SK-N-MC (cell line): ENCODE measurements around the gene RCBTB1.
"Not testable (repeated sequence)": the region's sequence is repeated elsewhere in the genome, so short reads cannot be mapped to it uniquely, and the experiment has no call there.

Source experiments
- DNase-seq: peaks from one replicate; pipeline ENCODE4 v3.0.0-alpha.2; 2011; ENCODE audit warnings: low read depth, low spot score
- H3K27ac ChIP-seq: fragments of 200-600 bp; sonication (generic); 2 replicates; pipeline ENCODE4 v1.5.1; 2016; ENCODE audit warnings: mixed run types
- H3K36me3 ChIP-seq: fragments of 200-600 bp; sonication (generic); 2 replicates; pipeline ENCODE4 v1.6.1; 2017; ENCODE audit warnings: antibody characterized with exemption, low read length, mixed read lengths; ENCODE audit not compliant: insufficient read depth
- H3K4me3 ChIP-seq: fragments of 200-600 bp; sonication (generic); 2 replicates; pipeline ENCODE4 v1.5.1; 2016
- H3K9ac ChIP-seq: fragments of 200-600 bp; sonication (generic); 2 replicates; pipeline ENCODE4 v1.8.0; 2017; ENCODE audit warnings: mixed run types, mixed read lengths; ENCODE audit not compliant: insufficient read length
- H3K9me3 ChIP-seq: fragments of 200-600 bp; sonication (generic); 2 replicates; pipeline ENCODE4 v1.6.1; 2017; ENCODE audit warnings: low read depth, mild to moderate bottlenecking, antibody characterized with exemption, low read length, moderate library complexity, mixed read lengths
- EZH2 ChIP-seq: fragments of 200-600 bp; sonication (generic); IDR thresholded peaks from one replicate; pipeline ENCODE4 v1.6.1; 2017; ENCODE audit warnings: antibody characterized with exemption
- FOXP2 ChIP-seq: optimal IDR thresholded peaks from 2 replicates; pipeline ENCODE3; 2011; ENCODE audit warnings: mild to moderate bottlenecking, moderate library complexity; ENCODE audit not compliant: insufficient read depth; ENCODE audit errors: extremely low read length, control extremely low read depth
- POLR2AphosphoS5 ChIP-seq: IDR thresholded peaks from 2 replicates; pipeline ENCODE4 v1.6.1; 2012; ENCODE audit warnings: mild to moderate bottlenecking, low read depth, low read length, borderline replicate concordance

The RCBTB1 gene

DNA sequence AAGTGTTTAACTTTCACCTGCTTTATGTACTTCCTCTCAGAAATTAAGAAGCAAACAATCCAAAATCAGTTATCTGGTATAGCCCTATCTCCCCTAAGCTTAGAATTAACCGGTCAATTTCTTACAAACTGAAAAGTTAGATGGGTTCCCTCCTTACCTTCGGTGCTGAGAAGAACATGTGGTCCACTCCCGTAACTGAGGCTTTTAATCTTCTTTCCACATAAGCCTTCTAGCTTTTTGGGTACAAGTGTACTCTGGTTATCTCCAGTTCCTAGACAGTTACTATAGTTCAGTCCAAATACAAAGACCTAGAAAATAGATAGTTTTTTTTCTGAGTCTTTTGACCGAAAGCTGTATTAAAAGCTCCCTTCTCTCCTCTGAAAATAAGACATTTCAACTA, 18.9 kb downstream of the RCBTB1 start:
- Histone ChIP-seq H3K36me3 (0 out of 2 replicates have a peak, but pooled peaks cover 6% of the 10 kb centered on the region), H3K27ac (no peak overlapping the region), H3K9ac (no peak overlapping the region), H3K9me3 (no peaks in the 10 kb centered on the region), H3K4me3 (no peak overlapping the region)
- TF ChIP-seq EZH2 (no peak), FOXP2 (no peak), POLR2AphosphoS5 (no peak)
- no peak for DNase-seq

DNA sequence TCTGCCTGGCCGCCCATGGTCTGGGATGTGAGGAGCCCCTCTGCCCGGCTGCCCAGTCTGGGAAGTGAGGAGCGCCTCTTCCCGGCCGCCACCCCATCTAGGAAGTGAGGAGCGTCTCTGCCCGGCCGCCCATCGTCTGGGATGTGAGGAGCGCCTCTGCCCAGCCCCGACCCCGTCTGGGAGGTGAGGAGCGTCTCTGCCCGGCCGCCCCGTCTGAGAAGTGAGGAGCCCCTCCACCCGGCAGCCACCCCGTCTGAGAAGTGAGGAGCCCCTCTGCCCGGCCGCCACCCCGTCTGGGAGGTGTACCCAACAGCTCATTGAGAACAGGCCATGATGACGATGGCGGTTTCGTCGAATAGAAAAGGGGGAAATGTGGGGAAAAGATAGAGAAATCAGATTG, 19.9 kb downstream of the RCBTB1 start:
- not testable (repeated sequence) for H3K9ac ChIP-seq, H3K9me3 ChIP-seq, H3K4me3 ChIP-seq, H3K36me3 ChIP-seq, DNase-seq, H3K27ac ChIP-seq

GRCh38 chr13:49563516-49563915, 21.8 kb downstream of the RCBTB1 start:
- no peaks in the 10 kb centered on the region for H3K9me3 ChIP-seq
- H3K4me3 ChIP-seq: no peak overlapping the region
- no peak overlapping the region for H3K9ac ChIP-seq
- TF ChIP-seq POLR2AphosphoS5 (no peak), EZH2 (no peak), FOXP2 (no peak)
- peak; percentile 35 for DNase-seq
- H3K27ac ChIP-seq: no peak overlapping the region
- H3K36me3 ChIP-seq: peaks cover 18% of the 10 kb centered on the region

DNA sequence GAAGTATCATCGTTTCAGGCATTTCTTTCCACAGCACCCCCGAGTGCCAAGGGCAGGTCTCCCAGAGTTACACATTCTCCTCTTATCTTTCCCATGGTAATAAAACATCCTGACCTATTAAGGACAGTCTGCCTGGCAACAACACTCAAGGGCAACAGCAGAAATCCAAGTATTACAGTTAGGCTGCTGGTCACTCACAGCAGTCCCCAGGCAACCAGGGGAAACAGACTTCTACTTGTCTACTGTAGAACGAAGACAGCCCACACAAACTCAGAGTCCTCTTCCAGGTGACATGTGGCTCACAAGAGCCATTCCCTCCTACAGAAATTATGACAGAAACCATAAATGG, 24.3 kb downstream of the RCBTB1 start:
- Histone ChIP-seq H3K27ac (no peak overlapping the region), H3K9me3 (no peaks in the 10 kb centered on the region), H3K36me3 (peaks cover 17% of the 10 kb centered on the region), H3K9ac (no peak overlapping the region), H3K4me3 (no peak overlapping the region)
- no peak for DNase-seq
- TF ChIP-seq EZH2: no peak
- no peak for TF ChIP-seq FOXP2
- no peak for TF ChIP-seq POLR2AphosphoS5

GRCh38 chr13:49560270-49561061, 24.9 kb downstream of the RCBTB1 start:
- no peak for DNase-seq
- peaks cover 17% of the 10 kb centered on the region for H3K36me3 ChIP-seq
- H3K27ac ChIP-seq: no peak overlapping the region
- no peaks in the 10 kb centered on the region for H3K9me3 ChIP-seq
- H3K9ac ChIP-seq: no peak overlapping the region
- no peak overlapping the region for H3K4me3 ChIP-seq
- no peak for TF ChIP-seq POLR2AphosphoS5
- TF ChIP-seq FOXP2: no peak
- TF ChIP-seq EZH2: no peak

GRCh38 chr13:49559006-49559405, 26.4 kb downstream of the RCBTB1 start:
- Histone ChIP-seq H3K4me3 (no peak overlapping the region), H3K36me3 (peaks cover 17% of the 10 kb centered on the region), H3K9ac (no peak overlapping the region), H3K9me3 (no peaks in the 10 kb centered on the region), H3K27ac (no peak overlapping the region)
- no peak for TF ChIP-seq FOXP2
- TF ChIP-seq EZH2: no peak
- no peak for TF ChIP-seq POLR2AphosphoS5
- no peak for DNase-seq

DNA sequence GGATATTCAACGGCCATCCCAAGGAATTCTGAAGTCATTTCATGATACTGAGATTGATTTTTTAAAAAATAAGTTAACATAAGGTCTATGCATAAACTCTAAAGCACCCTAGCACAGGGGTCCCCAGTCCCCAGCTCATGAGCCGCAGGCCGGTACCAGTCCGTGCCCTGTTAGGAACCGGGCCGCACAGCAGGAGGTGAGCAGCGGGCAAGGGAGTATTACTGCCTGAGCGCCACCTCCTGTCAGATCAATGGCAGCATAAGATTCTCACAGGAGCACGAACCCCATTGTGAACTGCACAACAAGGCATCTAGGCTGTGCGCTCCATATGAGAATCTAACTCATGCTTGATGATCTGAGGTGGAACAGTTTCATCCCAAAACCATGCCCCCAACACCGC, 31.0 kb downstream of the RCBTB1 start:
- H3K9ac ChIP-seq: no peak overlapping the region
- H3K4me3 ChIP-seq: no peak overlapping the region
- peaks cover 18% of the 10 kb centered on the region for H3K36me3 ChIP-seq
- H3K9me3 ChIP-seq: no peaks in the 10 kb centered on the region
- TF ChIP-seq FOXP2 (no peak), POLR2AphosphoS5 (no peak), EZH2 (no peak)
- DNase-seq: no peak
- H3K27ac ChIP-seq: no peak overlapping the region

DNA sequence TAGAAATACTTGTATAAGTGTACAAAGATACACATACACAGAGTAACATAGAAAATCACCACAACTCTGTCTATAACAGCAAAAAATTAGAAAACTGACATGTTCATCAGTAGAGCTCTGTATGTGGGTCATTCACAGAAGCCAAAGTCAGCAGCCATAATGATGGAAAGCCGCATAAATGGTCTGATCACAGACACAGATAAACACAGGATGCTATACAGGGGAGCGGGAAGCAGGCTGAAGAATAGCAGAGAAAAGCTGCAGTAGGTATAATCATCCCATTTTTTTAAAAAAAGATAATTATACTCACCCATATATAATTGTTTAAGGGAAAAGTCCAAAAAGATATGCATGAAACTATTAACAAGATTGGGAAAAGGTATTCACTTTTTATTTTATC, 31.5 kb downstream of the RCBTB1 start:
- no peak overlapping the region for H3K4me3 ChIP-seq
- H3K27ac ChIP-seq: no peak overlapping the region
- no peak for DNase-seq
- peaks cover 13% of the 10 kb centered on the region for H3K36me3 ChIP-seq
- no peak overlapping the region for H3K9ac ChIP-seq
- no peaks in the 10 kb centered on the region for H3K9me3 ChIP-seq
- TF ChIP-seq FOXP2: no peak
- TF ChIP-seq EZH2: no peak
- no peak for TF ChIP-seq POLR2AphosphoS5

- no peak for DNase-seq
- Histone ChIP-seq H3K27ac (no peak overlapping the region), H3K36me3 (peaks cover 7% of the 10 kb centered on the region; the same call in 1 of the 2 replicates), H3K4me3 (no peak overlapping the region), H3K9ac (no peak overlapping the region), H3K9me3 (no peaks in the 10 kb centered on the region)
- TF ChIP-seq EZH2 (no peak), FOXP2 (no peak), POLR2AphosphoS5 (no peak)
Measured at GRCh38 chr13:49550942-49551644, 34.3 kb downstream of the RCBTB1 start.
